HG03354 (cell line): ENCODE measurements around the gene DNASE1L1.

Source experiments
- ATAC-seq: cut with Tn5 transposase; IDR thresholded peaks from one replicate; pipeline ENCODE4 v1.9.1; 2021; ENCODE audit warnings: mild to moderate bottlenecking; ENCODE audit not compliant: unreplicated experiment, poor library complexity, severe bottlenecking

Gene DNASE1L1

GRCh38 chrX:154355776-154356140 lies 53.3 kb downstream of the DNASE1L1 start:
- no peak for ATAC-seq

- ATAC-seq = no peak
These were observed 53.8 kb downstream of the DNASE1L1 start for GRCh38 chrX:154355094-154355775.

- ATAC-seq = no peak
These were observed 54.5 kb downstream of the DNASE1L1 start for GRCh38 chrX:154354516-154354915.

GRCh38 chrX:154354013-154354412 lies 55.0 kb downstream of the DNASE1L1 start:
- no peak for ATAC-seq

- ATAC-seq = no peak
These were observed 55.7 kb downstream of the DNASE1L1 start for GRCh38 chrX:154353172-154353843.

- ATAC-seq = no peak
These were observed 56.6 kb downstream of the DNASE1L1 start for GRCh38 chrX:154352466-154352865.

GRCh38 chrX:154352012-154352401 lies 57.0 kb downstream of the DNASE1L1 start:
- no peak for ATAC-seq
